ENCODE data around the gene HSPB6.

Gene HSPB6

GRCh38 chr19:35746087-35746462, 10.8 kb downstream of the HSPB6 start:
- DNase-seq (ENCODE audit: low spot score): no peak

DNA sequence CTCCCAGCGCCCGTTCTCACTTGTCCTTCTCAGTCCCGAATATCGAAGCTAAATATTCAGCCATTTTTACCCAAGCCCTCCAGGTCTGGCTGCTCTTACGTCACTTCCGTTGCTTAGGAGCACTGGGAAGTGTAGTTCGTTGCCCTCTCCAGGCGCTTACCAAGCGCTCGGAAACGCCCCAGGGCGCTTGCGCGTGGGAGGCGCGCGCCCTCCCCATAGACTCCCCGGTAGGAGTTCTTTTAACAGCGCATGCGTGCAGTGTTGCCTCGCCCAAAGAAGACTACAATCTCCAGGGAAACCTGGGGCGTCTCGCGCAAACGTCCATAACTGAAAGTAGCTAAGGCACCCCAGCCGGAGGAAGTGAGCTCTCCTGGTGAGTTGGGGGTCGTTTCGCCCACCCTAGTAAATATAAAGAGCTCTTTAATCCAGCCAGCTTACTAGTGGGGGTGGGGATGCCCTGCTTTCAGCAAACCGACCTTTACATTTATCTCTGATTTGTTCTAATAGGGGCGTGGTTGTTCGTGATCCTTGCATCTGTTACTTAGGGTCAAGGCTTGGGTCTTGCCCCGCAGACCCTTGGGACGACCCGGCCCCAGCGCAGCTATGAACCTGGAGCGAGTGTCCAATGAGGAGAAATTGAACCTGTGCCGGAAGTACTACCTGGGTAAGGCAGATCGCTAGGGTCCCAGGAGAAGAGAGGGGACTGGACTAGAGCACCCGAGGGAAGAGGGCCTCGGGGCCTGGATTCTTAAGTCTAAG, 11.3 kb downstream of the HSPB6 start, which contains the start of the genes PSENEN and U2AF1L4:
PSENEN (plus strand) TSS at position 324 of the 759 bp plus-strand sequence; CDS start at position 604, 280 bp downstream.
U2AF1L4 (minus strand) TSS at position 91 of the 759 bp plus-strand sequence; CDS start at position 64, 27 bp downstream.
- DNase-seq (ENCODE audit: low spot score): peak; percentile 100

DNA sequence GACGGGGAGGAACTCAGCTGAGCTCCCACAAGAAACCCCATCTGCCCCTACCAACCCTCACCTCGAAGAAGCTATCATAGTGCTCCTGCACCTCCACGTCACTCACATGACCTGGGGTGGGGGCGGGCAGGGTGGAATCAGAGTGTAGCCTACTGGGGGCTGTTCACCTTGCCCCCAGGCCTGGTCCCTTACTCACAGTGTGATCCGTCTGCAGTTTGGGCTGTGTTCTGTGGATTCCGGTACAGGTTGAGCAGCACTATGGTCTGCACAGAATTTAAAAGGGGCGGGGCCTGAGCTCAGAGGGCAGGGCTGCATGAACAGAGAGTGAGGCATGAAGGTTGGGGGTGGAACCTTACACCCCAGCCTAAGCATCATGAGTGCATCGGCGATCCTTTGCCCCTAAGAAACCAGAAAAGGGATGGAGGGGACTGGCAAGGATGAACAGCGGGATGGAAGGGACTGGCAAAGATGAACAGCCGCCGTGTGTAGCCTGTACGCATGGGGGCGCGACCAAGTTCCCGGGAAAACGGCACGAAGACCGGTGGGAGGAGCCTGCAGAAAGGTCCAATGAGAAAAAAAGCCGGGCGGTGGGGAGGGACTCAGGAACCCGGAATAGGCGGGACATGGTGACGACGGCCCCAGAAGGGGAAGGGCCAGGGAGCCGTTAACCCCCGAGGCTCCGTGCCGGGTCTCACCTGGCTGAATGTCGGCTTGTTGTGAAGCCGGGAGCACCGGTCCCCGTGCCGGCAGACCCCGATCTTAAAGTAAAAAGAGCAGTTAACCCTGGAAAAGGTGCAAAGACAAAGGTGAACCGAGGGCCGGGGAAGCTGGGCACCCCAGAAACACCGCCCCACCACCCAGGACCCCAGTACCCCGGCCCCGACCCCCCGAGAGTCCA, 12.2 kb downstream of the HSPB6 start:
- peak; percentile 97 for DNase-seq (ENCODE audit: low spot score)

- DNase-seq (ENCODE audit: low spot score): no peak
Measured at GRCh38 chr19:35743640-35744429, 13.0 kb downstream of the HSPB6 start.

- peak; percentile 74 for DNase-seq (ENCODE audit: low spot score)
Measured at GRCh38 chr19:35742121-35742724, 14.6 kb downstream of the HSPB6 start, which contains the start of gene IGFLR1. TSS of gene IGFLR1 (minus strand) at chr19:35742452. CDS start at chr19:35741180, 1,272 bp downstream.

- no peak for DNase-seq (ENCODE audit: low spot score)
Measured at GRCh38 chr19:35741203-35741515, 15.7 kb downstream of the HSPB6 start.

- peak; percentile 98 for DNase-seq (ENCODE audit: low spot score)
Measured at GRCh38 chr19:35740423-35741202, 16.2 kb downstream of the HSPB6 start.

DNA sequence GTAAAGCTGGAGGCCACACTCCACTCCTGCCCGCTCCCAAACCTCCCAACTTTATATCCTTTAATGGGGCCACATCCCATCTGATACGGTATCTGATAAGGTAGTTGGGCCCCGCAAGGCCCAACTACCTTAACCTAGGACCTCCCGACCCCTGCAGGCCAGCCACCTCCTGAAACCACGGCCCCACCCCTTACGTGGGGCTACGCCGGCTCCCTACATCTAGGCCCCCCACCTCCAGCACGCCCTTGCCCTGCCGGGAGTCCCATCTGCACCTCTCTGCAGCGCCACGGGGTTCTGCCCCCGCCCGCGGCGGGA, 16.8 kb downstream of the HSPB6 start:
- no peak for DNase-seq (ENCODE audit: low spot score)

GRCh38 chr19:35739275-35740107, 17.3 kb downstream of the HSPB6 start:
- DNase-seq (ENCODE audit: low spot score): no peak

GRCh38 chr19:35738887-35739229, 18.0 kb downstream of the HSPB6 start:
- DNase-seq (ENCODE audit: low spot score): no peak

- DNase-seq (ENCODE audit: low spot score): no peak
Measured at GRCh38 chr19:35738021-35738886, 18.6 kb downstream of the HSPB6 start.

DNA sequence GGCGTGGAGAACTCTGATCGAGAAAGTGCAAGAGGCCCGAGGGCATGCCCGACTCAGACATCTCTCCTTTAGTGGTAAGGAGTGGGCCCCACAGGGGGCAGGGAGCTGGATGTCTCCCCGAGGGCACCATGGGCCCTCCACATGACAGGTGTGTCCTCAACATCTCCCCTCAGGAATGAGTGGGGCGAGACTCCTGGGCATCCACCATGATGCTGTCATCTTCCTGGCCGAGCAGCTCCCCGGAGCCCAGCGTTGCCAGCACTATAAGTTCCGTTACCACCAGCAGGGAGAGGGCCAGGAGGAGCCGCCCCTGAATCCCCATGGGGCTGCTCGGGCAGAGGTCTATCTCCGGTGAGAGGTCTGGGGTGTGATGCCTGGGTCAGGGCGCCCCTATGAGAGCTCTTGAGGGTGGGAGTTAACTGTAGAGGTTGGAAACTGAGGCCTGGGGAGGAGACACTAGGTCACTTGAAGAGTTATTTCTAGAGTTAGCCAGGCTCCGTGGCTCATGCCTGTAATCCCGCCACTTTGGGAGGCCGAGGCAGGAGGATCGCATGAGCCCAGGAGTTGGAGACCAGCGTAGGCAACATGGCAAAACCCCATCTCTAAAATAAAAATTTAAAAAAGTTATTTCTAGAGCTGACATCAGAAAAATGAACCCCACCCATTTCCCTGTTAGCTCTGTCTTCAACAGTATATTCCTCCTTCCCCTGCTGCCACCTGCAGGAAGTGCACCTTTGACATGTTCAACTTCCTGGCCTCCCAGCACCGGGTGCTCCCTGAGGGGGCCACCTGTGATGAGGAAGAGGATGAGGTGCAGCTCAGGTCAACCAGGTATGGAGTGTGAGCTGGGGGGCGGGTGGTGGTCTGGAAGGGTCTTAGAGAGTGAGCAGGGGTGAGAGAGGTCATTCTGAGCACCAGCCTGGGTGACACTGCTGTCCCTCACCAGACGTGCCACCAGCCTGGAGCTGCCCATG, 19.6 kb downstream of the HSPB6 start:
- DNase-seq (ENCODE audit: low spot score): no peak

DNA sequence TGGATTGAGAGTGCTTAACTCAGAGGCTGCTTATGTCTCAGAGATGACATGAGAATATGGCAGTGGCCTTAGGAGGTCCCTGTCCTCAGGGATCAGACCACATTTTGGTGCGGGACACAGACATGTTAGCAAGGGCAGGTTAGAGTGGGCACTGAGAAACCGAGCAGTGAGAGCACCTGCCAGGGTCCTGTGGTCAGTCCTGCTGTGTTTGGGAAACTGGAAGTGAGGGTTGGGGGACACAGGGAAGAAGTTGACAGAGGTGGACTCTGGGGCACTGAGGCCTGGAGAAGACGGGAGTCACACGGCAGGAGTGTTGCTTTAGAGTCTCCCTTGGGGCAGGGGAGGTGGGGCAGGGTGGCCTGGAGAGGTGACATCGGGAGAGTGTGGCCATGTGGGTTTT, 21.9 kb downstream of the HSPB6 start:
- no peak for DNase-seq (ENCODE audit: low spot score)

DNA sequence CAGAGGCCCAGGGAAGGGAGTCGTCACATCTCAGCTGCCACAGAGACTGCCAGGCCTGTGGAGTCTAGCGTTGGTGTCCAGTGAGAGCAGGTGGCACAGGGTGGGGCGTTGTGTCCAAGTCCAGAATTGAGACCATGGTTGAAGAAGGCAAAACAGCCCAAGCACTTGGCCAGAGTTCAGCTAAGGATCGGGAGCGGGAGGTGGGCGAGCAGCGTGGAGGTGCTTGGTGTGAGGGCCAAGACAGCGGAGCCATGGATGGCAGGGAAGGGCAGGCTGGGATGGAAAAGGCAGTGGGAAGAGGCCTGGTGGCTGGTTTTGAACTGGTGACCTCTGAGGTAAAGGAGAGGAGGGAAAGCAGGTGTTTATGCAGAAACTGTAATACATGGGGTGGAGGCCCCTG, 22.6 kb downstream of the HSPB6 start:
- no peak for DNase-seq (ENCODE audit: low spot score)

GRCh38 chr19:35733180-35734125, 23.4 kb downstream of the HSPB6 start:
- no peak for DNase-seq (ENCODE audit: low spot score)

- DNase-seq (ENCODE audit: low spot score): no peak
Measured at GRCh38 chr19:35732540-35733179, 24.2 kb downstream of the HSPB6 start.

Data from pons (tissue), 1 donor.